H4 (cell line): ENCODE data around the gene KCNH1. TPM values are rescaled to one million over a fixed set of nuclear protein-coding genes. Genes with fewer than 3 reads are reported as not detected.

Experiments
- DNase-seq: peaks from one replicate; pipeline ENCODE4 v3.0.0-alpha.2; 2015; ENCODE audit warnings: low spot score
- total RNA-seq: library from RNA; depleted of rRNA; stranded (reverse); fragments of >200 nt; shearing (Covaris generic); gene quantifications from 2 replicates; pipeline ENCODE4 v1.2.3, GENCODE V29; 2014

The KCNH1 gene
- total RNA-seq, 1 experiment from 2014 or later: 0.97 TPM

DNA sequence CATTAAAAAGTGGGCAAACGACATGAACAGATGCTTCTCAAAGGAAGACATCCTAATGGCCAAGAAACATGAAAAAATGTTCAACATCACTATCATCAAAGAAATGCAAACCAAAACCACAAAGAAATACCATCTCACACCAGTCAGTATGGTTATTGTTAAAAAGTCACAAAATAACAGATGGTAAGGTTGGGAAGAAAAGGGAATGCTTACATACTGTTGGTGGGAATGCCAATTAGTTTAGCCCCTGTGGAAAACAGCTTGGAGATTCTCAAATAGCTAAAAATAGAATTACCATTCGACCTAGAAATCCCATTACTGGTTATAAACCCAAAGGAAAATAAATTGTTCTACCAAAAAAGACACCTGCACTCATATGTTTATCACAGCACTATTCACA, 369.4 kb downstream of the KCNH1 start:
- no peak for DNase-seq

DNA sequence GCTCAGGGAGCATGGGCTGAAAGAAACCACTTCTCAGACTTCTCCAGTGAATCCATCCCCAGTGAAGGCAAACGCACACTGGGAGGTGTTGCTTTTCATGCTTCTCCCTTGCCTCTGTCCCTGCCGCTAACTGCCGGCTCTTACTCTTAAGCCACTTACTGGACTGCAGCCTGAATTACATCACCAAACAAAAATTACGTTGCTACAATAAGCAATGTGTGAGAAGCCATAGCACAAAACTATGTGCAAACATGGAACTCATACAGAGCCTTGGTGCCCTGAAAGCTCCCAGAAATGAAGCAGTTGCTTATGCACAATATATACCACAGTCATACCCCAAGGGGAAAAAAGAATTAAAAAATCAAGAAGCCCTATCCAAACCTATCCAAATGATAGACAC, 375.2 kb downstream of the KCNH1 start:
- peak; percentile 10 for DNase-seq

DNA sequence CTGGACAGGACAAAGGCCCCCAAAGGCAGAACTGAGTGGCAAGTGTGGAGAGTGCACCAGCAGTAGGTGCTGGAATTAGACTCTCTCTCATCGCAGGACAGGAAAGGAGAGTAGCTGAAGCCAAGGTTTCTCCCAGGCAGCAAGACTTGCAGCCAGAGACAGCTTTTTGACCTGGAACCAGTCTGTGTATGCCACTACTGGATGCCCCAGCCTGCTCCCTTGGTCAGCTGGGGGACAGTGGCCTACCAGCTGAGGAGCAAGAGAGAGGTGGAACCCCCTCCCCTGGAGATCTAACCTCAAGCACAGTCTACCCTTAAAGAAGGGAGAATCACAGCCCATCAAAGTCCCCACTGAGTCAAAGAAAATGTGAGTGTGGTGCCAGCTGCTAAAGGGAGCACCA, 375.7 kb downstream of the KCNH1 start:
- no peak for DNase-seq

DNA sequence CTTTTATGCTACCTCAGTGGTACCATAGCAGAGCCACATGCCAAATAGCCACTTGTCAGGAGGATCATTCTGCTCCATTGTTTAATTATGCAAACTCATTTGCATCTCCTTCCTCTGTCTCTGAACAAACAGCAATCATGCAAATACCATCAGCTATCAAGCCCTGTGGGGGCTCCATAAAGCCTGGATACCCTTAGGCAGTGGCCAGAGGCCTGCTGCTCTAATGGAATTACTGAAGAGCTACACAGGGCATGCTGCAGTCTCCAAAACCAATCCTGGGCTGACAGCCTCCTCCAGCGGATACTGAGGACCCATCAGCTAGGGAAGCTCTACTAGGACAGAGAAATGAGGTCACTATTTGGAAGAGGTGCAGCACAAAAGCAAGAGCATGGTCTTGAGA, 376.3 kb downstream of the KCNH1 start:
- DNase-seq: no peak

DNA sequence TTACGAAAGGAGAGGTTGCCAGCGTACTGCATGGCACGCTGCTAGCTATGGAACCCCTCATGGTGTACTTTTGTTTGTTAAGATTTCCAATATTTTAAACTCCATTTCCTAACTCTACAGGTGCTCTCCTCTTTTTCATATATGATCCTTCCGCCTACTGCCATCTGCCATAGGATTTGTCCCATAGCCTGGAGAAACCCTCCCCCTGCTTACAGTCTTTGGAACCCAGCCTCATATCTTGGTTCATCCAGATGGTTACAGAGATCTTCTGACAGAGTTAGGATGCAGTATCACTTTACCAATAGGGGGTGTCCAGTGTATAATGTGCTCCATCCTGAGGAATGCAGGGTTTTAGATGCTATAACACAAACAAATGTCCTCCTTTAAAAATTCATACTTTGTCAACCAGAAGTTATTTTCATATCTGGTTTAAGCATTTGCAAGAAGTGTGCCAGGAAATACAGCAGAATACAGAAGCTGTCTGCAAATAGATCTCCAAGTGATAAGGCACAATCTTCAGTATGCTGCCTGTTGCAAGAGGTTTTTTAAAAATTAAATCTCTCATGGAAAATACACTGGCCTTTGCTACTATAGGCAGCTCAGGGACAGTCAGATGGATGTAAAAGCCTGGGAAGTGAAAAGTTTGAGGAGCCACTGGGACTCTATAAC, 377.8 kb downstream of the KCNH1 start:
- no peak for DNase-seq

DNA sequence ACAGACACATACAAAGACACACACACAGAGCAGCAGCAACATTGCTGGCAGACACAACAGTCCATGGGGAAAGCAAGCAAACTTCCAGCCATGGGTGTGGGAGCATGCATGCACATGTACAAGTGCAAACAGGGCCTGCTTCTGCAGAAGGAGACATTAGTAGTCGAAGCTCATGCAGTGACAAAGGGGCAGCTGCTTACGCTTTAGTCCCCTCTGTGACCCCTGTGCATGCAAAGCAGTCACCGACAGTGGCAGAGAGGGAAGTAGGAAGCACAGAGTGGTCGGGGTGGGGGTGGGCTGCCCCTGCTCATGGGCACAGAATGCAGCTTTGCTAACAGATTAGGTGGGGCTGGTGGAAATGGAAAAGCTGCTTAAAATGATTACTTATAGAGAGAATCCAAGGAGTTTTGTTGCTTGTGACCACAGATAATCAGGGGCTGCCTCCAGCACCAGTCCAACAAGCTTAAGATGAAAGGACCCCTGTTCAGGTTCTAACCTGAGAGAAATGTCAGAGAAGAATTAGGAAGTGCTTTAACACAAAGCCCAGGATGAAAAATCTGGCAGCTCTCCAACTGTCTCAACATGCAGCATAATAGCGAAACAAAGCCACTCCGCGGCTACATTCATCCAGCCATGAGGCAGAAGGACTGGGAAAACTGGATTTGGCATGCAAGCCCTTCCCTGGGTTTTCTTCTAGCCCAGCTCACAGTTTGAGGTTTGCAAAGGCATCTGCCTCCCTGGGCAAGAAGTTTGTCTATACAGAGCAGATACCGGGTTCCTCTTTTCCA, 378.9 kb downstream of the KCNH1 start:
- DNase-seq: no peak

DNA sequence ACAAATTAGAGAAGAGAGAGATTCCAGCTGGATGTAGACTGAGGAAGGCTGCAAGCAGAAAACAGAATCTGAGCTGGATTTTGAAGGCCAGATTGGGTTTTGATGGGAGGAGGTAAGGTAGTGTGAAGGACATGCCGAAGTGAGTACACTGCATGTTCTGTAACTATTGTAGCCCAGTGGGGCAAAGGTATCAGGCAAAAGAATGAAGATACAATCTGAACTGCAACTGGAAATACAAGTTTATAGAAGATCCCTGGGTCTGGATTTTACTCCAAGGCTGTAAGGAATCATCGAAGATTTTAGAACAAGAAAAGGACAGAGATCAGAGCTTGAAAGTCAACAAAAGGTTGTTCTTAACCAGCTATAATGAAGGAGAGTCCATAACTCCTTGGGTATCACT, 382.0 kb downstream of the KCNH1 start:
- DNase-seq: no peak

DNA sequence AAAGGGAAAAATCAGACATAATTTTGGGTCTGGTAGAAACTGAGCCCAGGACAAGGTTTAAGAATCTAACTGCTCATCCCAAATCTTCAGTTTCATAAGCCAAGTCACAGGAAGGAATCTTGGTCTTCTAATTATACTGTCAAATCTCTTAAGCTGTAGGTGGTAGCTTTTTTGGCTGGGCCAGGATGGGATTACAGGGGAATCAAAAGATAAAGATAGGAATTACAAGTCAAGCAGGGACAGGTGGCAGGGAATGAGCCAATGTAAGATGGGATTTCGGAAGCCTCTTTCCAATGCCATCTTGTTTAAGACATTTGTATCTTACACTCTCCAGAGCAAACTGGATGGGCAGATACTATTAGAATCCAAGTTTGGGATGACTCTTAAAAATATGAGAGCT, 383.5 kb downstream of the KCNH1 start:
- DNase-seq: no peak

DNA sequence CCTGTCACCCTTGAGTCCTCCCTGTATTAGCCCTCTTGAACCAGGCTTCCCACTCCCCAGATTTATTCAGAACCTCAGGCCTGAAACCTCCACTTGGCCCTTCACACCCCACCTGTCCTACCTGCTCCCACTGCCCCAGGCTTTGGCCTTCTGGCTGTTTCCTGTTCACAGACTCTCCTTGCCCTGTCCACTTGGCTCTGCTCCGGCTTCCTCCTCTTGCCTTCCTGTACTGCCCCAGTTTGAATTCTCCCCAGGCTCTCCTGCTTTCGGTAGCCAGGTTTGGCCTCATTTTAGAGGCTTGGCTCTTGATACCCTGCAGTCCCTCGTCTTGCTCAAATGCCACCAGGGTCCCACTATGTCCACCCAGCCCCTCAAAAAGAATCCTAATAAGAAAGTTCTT, 385.2 kb downstream of the KCNH1 start:
- no peak for DNase-seq

DNA sequence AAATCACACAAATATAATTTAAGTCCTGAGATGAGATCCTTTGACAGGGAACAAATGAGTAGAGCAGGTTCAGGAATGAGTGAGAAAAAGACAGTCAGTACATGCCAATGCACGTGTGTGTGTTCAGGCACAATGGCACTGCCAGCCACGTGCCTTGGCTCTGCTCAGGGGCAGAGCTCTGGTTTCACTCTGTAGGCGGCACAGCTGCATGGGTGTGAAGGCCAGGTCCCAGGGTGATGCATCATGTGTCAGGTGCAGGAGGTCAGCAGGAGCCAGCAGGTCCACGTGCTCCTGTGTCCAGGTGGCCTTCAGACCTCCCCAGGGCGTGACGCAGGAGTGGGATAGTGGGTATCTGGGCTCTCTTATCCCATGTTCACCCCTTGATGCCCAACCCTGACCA, 386.1 kb downstream of the KCNH1 start:
- no peak for DNase-seq

DNA sequence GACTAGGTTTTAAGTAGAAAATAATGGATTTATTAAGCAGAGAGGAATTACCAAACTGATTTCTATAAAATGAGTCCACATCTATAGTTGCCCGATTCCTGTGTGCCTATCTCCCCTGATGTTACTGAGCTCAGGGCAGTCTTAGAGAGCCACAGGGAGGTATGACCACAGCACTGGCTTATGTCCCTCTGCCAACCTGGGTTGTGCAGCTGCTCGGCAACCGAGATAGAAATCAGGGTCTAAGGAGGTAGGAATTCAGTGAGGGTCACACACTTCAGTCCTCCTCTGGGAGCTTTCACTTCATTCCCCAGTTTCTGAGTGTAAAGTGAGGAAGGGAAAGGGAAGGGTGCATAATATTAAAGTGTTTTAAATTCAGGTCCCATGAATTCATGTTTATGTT, 386.8 kb downstream of the KCNH1 start:
- no peak for DNase-seq

DNA sequence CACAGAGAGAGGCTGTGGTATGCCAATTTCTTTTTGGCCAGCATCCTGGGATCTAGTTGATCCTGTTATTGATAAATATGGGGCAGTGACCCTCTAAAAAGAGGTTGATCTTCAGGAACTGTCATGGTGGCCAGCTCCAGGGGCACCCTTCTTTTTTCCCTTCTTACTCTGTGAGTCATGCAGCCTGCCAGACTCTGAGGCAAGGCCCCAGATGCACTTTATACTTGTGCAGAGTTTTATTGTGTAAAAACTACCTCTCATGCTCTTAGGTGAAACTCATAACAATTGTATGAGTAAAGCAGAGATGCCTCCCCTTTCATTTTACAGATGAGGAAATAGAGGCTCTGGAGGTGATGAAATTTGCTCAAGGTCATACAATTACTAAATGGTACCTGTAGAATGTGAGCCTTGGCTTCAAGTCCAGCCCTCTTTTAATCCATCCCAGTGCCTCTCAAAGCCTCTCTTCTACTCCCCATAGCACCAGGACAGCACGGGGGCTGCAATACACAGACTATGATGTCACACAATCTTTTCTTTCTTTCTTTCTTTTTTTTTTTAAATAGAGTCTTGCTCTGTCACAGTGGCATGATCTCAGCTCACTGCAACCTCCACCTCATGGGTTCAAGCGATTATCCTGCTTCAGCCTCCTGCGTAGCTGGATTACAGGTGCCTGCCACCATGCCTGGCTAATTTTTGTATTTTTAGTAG, 387.8 kb downstream of the KCNH1 start:
- DNase-seq: no peak

DNA sequence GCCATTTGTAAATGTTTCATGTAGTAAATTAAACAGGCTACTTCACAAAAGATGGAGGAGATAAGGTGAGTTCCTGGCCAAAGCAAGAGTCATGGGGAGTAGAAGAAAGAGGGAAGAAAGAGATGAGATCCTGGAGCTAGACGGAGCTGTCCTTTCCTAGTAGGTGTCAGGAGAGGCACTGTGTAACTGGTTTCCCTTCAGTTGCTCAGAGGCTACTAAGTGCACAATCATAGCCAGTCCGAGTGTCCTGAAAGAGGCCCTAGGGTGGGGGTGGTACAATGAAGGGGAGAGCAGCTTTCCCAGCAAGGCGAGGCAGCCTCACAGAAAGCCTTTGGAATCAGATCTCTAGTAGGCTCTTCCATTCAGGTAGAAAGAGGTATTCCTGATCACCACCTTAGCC, 390.9 kb downstream of the KCNH1 start:
- DNase-seq: no peak

DNA sequence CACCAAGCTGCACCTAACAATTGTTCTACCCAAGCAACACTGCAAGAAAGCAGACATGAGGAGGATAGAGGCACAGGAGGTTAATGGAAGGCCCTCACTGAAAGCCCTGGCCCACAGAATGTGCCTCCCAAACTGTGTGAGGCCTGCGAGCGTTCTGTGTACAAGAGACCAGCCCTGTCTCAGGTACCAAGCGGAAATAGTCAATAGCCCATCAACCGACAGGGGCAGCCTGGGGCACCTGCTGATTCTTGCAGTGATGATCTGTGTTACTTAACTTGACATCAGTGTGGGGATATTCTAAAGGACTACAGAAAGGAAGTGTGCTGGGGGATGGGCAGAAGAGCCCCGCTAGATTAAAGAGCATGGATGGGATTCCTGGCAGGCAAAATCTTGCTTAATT, 392.4 kb downstream of the KCNH1 start:
- no peak for DNase-seq

DNA sequence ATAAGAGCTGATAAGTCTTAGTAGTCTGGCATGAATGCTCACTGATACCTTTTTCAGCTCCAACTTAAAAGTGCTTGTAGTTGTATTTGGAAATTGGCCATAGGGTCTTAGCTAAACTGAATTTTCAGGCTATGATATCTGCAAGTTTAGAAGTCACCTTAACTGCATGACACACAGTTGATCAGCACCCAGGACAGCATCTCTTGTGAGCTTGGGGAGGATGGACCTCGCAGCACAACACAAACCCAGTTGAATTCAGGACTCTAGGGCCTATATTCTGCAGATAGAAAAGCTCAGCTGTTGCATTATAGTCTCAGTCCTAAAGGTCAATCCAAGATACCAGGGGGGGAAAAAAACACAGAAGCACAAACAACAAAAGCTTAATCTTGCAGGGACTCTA, 394.3 kb downstream of the KCNH1 start:
- DNase-seq: no peak

DNA sequence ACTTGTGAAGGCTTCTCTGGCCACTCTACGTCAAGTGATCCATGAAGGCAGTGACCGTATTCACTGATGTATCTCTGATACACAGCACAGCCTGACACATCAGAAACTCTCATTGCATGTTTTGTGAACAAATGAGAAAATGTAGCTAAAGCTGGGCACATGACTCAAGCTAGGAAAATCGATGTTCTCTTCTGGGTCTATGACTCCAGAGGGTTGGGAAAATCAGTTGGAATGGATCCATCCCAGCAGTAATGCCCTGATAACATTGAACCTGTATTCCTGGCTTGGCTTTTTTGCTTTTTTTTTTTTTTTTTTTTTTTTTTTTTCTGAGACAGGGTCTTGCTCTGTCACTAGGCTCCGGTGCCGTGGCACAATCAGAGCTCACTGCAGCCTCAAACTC, 395.7 kb downstream of the KCNH1 start:
- no peak for DNase-seq

DNA sequence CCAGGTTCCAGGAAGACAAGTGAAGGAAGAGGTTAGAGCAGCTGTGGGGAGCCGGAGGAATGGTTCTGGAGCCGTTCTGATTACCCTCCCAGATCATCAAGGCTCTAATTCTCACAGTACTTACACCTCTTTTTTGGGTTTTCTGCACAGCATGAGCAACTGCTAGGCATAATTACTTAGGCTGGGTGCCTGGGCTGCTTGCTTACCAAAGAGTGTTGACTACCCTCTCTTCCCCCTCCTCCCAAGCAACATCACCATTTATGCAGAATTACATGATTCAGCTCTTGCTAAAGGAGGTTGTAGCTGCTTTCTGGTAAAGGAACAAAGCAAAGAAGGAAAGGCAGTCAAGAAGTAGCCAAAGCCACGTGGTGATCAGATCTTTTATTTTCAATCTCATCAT, 397.2 kb downstream of the KCNH1 start:
- no peak for DNase-seq

DNA sequence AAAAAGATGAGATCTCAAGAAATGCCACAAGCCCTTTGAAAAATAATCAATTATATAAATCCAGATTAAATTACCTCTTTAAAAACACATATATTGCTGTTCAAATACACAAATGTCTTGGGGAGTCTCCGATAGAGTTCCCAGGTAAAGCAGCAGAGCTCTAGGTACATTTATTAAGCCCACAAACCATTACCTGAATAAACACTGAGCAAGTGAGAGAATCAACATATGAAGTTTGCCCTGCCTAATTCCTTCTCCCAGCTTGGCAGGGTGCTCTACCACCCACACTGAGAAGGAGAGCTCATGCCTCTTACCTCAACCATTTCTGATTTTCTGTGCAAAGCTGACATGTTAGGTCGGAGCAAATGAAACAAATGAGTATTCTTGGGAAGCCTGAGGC, 402.4 kb downstream of the KCNH1 start:
- no peak for DNase-seq

DNA sequence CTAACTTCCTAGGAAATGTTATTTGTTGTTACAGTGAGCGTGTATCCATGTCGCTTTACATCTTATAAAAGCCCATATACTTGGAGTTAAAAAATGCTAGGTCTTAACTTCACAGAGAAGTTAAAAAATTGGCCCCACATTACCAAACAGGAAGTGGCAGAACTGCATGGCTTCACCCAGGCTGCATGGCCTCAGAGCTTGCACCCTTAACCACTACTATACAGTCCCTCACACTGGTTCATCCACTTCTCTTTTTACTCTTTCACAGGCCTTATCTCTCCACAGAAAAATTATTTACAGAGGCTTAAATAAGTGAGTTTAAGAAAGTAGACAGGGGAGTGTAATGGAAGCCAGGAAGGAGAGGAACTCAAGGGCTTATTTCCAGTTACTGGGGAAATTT, 402.8 kb downstream of the KCNH1 start:
- no peak for DNase-seq

DNA sequence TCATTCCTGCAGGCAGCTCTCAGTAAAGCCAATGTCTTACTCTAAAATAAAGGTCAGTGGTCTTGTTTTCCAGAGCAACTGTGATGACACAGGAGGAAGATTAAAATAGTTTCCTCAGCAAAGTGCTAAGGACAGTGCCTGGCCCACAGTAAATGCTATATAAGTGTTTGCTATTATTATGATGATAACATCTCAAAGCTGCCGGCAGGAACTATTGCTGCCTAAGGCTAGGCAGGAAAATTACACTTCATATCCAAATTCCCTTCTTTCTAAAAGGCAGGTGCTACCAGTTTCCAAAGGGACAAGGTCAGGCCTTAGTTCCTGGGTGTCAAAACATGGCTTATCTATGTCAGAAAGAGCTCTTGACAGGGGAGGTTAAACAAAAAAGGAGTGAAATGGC, 403.9 kb downstream of the KCNH1 start:
- DNase-seq: no peak

DNA sequence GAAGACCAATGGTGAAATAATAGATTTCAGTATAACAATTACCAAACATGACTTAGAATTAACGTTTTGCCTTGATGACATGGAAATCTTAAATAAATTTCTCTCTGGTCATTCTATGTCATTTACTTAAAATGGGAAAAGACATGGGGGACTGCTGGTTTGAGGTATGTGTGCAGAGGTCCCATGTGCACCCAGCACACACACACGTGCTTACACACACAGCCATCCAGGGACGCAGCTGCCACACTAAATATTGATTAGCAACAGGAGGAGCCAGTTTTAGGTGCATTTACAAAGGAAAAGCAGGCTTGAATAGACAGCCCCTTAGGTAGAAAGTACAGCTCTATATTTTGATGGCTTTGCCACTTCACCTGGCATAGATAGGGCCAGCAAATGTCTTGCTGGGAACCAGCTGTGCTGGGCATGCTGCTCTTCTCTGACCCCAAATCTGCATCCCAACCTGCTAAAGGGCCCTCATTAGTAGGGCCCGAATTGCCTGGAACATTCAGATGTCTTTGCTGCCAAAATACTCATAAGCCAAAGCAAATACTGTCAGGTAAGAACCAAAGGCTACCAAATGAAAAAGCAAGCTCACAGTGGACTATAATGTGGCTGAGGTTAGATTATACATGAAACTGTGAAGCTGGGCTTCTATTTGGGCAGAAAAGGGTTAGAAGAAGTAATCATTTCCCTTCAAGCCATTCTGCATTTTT, 405.4 kb downstream of the KCNH1 start:
- no peak for DNase-seq

DNA sequence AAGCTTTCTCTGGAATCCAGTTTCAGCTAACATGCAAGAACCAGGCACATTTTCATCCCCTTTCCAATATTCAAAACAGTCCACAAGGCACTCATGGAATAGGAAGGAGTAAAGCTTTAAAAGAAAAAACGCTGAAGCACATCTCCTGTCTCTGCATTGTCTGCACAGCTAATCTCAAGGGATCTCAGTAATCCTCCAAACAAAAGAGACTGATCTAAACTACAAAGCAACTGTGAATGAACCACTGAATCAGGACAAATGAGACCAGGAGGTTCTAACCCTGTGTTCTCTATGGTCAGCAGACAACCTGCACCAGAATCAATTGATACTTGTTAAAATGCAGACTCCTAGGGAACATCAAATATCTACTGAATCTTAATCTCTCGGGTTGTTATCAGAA, 406.2 kb downstream of the KCNH1 start:
- DNase-seq: no peak
